ENCODE measurements around the gene OR2AK2.

OR2AK2 gene

DNA sequence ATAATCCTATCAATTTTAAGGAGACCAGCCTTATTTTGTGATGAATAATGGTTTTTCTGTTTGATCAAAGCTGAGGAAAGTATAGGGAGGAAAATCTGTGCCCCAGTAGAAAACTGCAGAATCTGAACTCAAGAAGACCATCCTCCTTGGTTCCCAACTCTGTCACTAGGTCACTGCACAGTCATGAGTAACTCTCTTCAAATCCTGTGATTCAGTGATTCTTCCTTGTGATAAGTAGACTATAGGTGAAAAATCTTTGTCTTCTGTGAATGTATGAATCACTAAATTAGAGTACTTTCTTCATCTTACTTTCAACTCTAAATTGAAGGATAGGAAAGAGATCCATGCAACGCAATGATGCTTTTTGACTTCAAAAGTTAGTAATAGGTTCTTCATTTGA, 35.1 kb downstream of the OR2AK2 start:
- Histone ChIP-seq H3K79me2 (ENCODE audit: insufficient read depth, low read length) (no peaks in the 10 kb centered on the region), H3K36me3 (ENCODE audit: insufficient read depth, low read length) (no peaks in the 10 kb centered on the region), H3K27me3 (ENCODE audit: insufficient read depth, low read length, poor library complexity, severe bottlenecking) (no peaks in the 10 kb centered on the region), H3K4me1 (ENCODE audit: insufficient read depth, low read length, poor library complexity, severe bottlenecking) (no peaks in the 10 kb centered on the region), H3K9me2 (replicated peaks; ENCODE audit: low read depth, low read length) (no peaks in the 10 kb centered on the region), H3K4me2 (ENCODE audit: low read depth, low read length, poor library complexity, severe bottlenecking) (no peak overlapping the region), H3K9me3 (ENCODE audit: insufficient read depth, low read depth, low read length) (no peaks in the 10 kb centered on the region; the same call in 1 of the 2 replicates), H3F3A (ENCODE audit: low read depth) (no peaks in the 10 kb centered on the region), H3K4me3 (ENCODE audit: low read length, poor library complexity, severe bottlenecking) (no peak overlapping the region), H3K9ac (ENCODE audit: low read depth, low read length, poor library complexity, severe bottlenecking) (no peak overlapping the region), H2AFZ (ENCODE audit: low read length) (no peak overlapping the region), H4K20me1 (ENCODE audit: insufficient read depth, low read length, poor library complexity, severe bottlenecking) (no peaks in the 10 kb centered on the region)
- TF ChIP-seq, protein P1, sequence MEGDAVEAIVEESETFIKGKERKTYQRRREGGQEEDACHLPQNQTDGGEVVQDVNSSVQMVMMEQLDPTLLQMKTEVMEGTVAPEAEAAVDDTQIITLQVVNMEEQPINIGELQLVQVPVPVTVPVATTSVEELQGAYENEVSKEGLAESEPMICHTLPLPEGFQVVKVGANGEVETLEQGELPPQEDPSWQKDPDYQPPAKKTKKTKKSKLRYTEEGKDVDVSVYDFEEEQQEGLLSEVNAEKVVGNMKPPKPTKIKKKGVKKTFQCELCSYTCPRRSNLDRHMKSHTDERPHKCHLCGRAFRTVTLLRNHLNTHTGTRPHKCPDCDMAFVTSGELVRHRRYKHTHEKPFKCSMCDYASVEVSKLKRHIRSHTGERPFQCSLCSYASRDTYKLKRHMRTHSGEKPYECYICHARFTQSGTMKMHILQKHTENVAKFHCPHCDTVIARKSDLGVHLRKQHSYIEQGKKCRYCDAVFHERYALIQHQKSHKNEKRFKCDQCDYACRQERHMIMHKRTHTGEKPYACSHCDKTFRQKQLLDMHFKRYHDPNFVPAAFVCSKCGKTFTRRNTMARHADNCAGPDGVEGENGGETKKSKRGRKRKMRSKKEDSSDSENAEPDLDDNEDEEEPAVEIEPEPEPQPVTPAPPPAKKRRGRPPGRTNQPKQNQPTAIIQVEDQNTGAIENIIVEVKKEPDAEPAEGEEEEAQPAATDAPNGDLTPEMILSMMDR (conservative IDR thresholded peaks at IDR 0.05; ENCODE audit: low read length) = no peak
- no peak for TF ChIP-seq EZH2phosphoT487 (IDR thresholded peaks at IDR 0.05; ENCODE audit: borderline replicate concordance)

DNA sequence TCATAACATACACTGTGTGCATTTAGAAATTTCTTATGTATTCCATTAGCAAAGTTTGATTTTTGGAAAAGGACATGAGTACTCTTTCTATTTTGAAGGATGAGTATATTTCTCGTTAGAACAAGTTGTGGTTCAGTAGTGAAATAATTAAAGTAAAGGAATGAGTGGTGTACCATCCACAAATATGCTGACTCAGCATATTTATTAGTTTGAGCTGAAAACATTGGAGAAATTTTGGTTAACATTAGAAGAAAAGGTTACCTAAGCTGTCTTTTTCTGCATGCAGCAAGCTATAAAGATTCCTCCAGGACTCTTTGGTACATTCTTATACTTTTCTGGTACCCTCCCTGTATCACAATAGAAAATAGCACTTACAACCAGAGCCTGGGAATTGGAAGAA, 42.7 kb downstream of the OR2AK2 start:
- H3K9ac ChIP-seq (ENCODE audit: low read depth, low read length, poor library complexity, severe bottlenecking) = no peak overlapping the region
- H3K9me3 ChIP-seq (ENCODE audit: insufficient read depth, low read depth, low read length) = 0 out of 2 replicates have a peak, but pooled peaks cover 3% of the 10 kb centered on the region
- no peak overlapping the region for H2AFZ ChIP-seq (ENCODE audit: low read length)
- no peaks in the 10 kb centered on the region for H3K27me3 ChIP-seq (ENCODE audit: insufficient read depth, low read length, poor library complexity, severe bottlenecking)
- no peaks in the 10 kb centered on the region for H3F3A ChIP-seq (ENCODE audit: low read depth)
- no peak overlapping the region for H3K4me3 ChIP-seq (ENCODE audit: low read length, poor library complexity, severe bottlenecking)
- no peaks in the 10 kb centered on the region for H3K9me2 ChIP-seq (replicated peaks; ENCODE audit: low read depth, low read length)
- TF ChIP-seq, protein P1 (conservative IDR thresholded peaks at IDR 0.05; ENCODE audit: low read length) = no peak
- no peak for TF ChIP-seq EZH2phosphoT487 (IDR thresholded peaks at IDR 0.05; ENCODE audit: borderline replicate concordance)
- H4K20me1 ChIP-seq (ENCODE audit: insufficient read depth, low read length, poor library complexity, severe bottlenecking) = no peaks in the 10 kb centered on the region
- no peaks in the 10 kb centered on the region for H3K4me1 ChIP-seq (ENCODE audit: insufficient read depth, low read length, poor library complexity, severe bottlenecking)
- no peaks in the 10 kb centered on the region for H3K36me3 ChIP-seq (ENCODE audit: insufficient read depth, low read length)
- H3K4me2 ChIP-seq (ENCODE audit: low read depth, low read length, poor library complexity, severe bottlenecking) = no peak overlapping the region
- no peaks in the 10 kb centered on the region for H3K79me2 ChIP-seq (ENCODE audit: insufficient read depth, low read length)

DNA sequence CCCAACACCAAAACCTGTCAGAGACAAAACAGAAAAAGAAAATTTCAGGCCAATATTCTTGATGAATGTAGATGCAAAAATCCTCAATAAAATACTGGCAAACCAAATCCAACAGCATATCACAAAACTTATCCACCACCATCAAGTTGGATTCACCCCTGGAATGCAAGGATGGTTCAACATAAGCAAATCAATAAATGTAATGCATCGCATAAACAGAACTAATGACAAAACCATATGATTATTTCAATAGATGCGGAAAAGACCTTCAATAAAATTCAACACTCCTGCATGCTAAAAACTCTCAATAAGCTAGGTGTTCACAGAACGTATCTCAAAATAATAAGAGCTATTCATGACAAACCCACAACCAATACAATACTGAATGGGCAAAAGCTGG, 44.6 kb downstream of the OR2AK2 start:
- no peaks in the 10 kb centered on the region for H3F3A ChIP-seq (ENCODE audit: low read depth)
- H2AFZ ChIP-seq (ENCODE audit: low read length) = no peak overlapping the region
- no peak overlapping the region for H3K4me3 ChIP-seq (ENCODE audit: low read length, poor library complexity, severe bottlenecking)
- no peaks in the 10 kb centered on the region for H3K4me1 ChIP-seq (ENCODE audit: insufficient read depth, low read length, poor library complexity, severe bottlenecking)
- no peak overlapping the region for H3K9ac ChIP-seq (ENCODE audit: low read depth, low read length, poor library complexity, severe bottlenecking)
- 0 out of 2 replicates have a peak, but pooled peaks cover 3% of the 10 kb centered on the region for H3K9me3 ChIP-seq (ENCODE audit: insufficient read depth, low read depth, low read length)
- H3K36me3 ChIP-seq (ENCODE audit: insufficient read depth, low read length) = no peaks in the 10 kb centered on the region
- H3K79me2 ChIP-seq (ENCODE audit: insufficient read depth, low read length) = no peaks in the 10 kb centered on the region
- H3K9me2 ChIP-seq (replicated peaks; ENCODE audit: low read depth, low read length) = no peaks in the 10 kb centered on the region
- no peaks in the 10 kb centered on the region for H3K27me3 ChIP-seq (ENCODE audit: insufficient read depth, low read length, poor library complexity, severe bottlenecking)
- TF ChIP-seq, protein P1 (conservative IDR thresholded peaks at IDR 0.05; ENCODE audit: low read length) = no peak
- no peak for TF ChIP-seq EZH2phosphoT487 (IDR thresholded peaks at IDR 0.05; ENCODE audit: borderline replicate concordance)
- H3K4me2 ChIP-seq (ENCODE audit: low read depth, low read length, poor library complexity, severe bottlenecking) = no peak overlapping the region
- no peaks in the 10 kb centered on the region for H4K20me1 ChIP-seq (ENCODE audit: insufficient read depth, low read length, poor library complexity, severe bottlenecking)

All from Loucy (cell line).